Gastrocnemius medialis (tissue), 4 donors: Measurements from ENCODE around the gene PTCD3. TPM values are rescaled to one million over a fixed set of nuclear protein-coding genes. Genes with fewer than 3 reads are reported as not detected.
A peak's percentile ranks its signal among the peaks of the same experiment; 100 is the strongest.

Experiments used
- ATAC-seq, 2 donors: fragments of 150-250 bp; one replicate each; pipeline ENCODE4 v1.9.1; 2016
- DNase-seq, 2 donors: peaks; one replicate each; pipeline ENCODE4 v3.0.0-alpha.2; 2019
- H3K27ac ChIP-seq, 4 donors: fragments of 200-600 bp; sonication (generic); 1 replicate in 1 of 4; 2 replicates in 3 of 4; pipeline ENCODE4 v1.5.1; 2016 to 2018; ENCODE audit warnings: mild to moderate bottlenecking in 2 of 4, moderate library complexity in 1 of 4
- H3K27me3 ChIP-seq, 3 donors: fragments of 200-600 bp; sonication (generic) in 2 of 3; 1 replicate in 1 of 3; 2 replicates in 2 of 3; pipeline versions ENCODE4 v1.5.1 to v1.6.0; 2016 to 2019; ENCODE audit warnings: mild to moderate bottlenecking in 1 of 3, moderate library complexity in 1 of 3
- H3K36me3 ChIP-seq, 2 donors: fragments of 200-600 bp; sonication (generic) in 1 of 2; one replicate each; pipeline ENCODE4 v1.5.1; 2017 to 2018
- H3K4me1 ChIP-seq, 2 donors: fragments of 200-600 bp; sonication (generic) in 1 of 2; one replicate each; pipeline ENCODE4 v1.5.1; 2016 to 2017; ENCODE audit warnings: mild to moderate bottlenecking in 2 of 2
- H3K4me3 ChIP-seq, 4 donors: fragments of 200-600 bp; sonication (generic) in 3 of 4; 1 replicate in 1 of 4; 2 replicates in 3 of 4; pipeline ENCODE4 v1.5.1; 2016 to 2019; ENCODE audit warnings: mild to moderate bottlenecking in 2 of 4
- H3K9me3 ChIP-seq, 3 donors: fragments of 200-600 bp; sonication (generic) in 2 of 3; 1 replicate in 1 of 3; 2 replicates in 2 of 3; pipeline ENCODE4 v1.5.1; 2016 to 2019
- CTCF ChIP-seq, 5 experiments: fragments of 450-650 bp in 3 of 5; fragments of 200-600 bp in 2 of 5; sonication (generic) in 2 of 5; IDR thresholded peaks in 4 of 5; conservative IDR thresholded peaks in 1 of 5; 1 replicate in 4 of 5; 2 replicates in 1 of 5; pipeline ENCODE4 v1.5.1; 2016 to 2019; ENCODE audit warnings: antibody characterized with exemption in 5 of 5, mild to moderate bottlenecking in 3 of 5, moderate library complexity in 3 of 5
- POLR2A ChIP-seq, 2 donors: fragments of 450-650 bp; IDR thresholded peaks; one replicate each; pipeline ENCODE4 v1.6.1; 2017; ENCODE audit warnings: antibody characterized with exemption in 2 of 2, mild to moderate bottlenecking in 2 of 2, moderate library complexity in 2 of 2
- in situ Hi-C, 4 donors: fragments of 200-750 bp; cut with MboI; loops; one replicate each; pipeline versions ENCODE4 v1.15.0 to v1.8.0; 2017; ENCODE audit warnings: low sequenced_read_pairs in 4 of 4
- intact Hi-C: fragments of 100-400 bp; cut with DNase I; formaldehyde crosslinking; loops from one replicate; pipeline ENCODE4 v1.15.1; 2023; ENCODE audit warnings: low total_unique reads
- total RNA-seq, 4 donors: library from RNA; depleted of rRNA; stranded (reverse); fragments of >200 nt; gene quantifications; one replicate each; pipeline versions ENCODE4 v1.1.0 to v1.2.3, GENCODE V29; 2016

The PTCD3 gene
- total RNA-seq, 4 donors from 2014 or later: 55.5 to 111 (median 68.2) TPM

- in situ Hi-C loops (no loop called here), intact Hi-C loops (no loop called here)
- H3K27ac ChIP-seq: no peak overlapping the region
- TF ChIP-seq CTCF (IDR thresholded peaks at IDR 0.05 in 4 of 5, conservative IDR thresholded peaks at IDR 0.05 in 1 of 5) (no peak), POLR2A (IDR thresholded peaks at IDR 0.05) (no peak)
- DNase-seq (no peak), ATAC-seq (no peak)
- peaks cover 3 to 87% of the 10 kb centered on the region in 2 donors for H3K36me3 ChIP-seq
- no peaks in the 10 kb centered on the region for H3K9me3 ChIP-seq
- H3K4me3 ChIP-seq: no peak overlapping the region
- no peaks in the 10 kb centered on the region for H3K27me3 ChIP-seq
- H3K4me1 ChIP-seq: no peaks in the 10 kb centered on the region
Observed at GRCh38 chr2:86118130-86118529, 12.1 kb downstream of the PTCD3 start.

- no peak for ATAC-seq
- in situ Hi-C loops: no loop called here
- H3K9me3 ChIP-seq: no peaks in the 10 kb centered on the region
- H3K27me3 ChIP-seq: no peaks in the 10 kb centered on the region
- peaks cover 0 to 100% of the 10 kb centered on the region in 2 donors for H3K36me3 ChIP-seq
- H3K27ac ChIP-seq: no peak overlapping the region
- DNase-seq: no peak
- intact Hi-C loops: no loop called here
- no peaks in the 10 kb centered on the region for H3K4me1 ChIP-seq
- no peak overlapping the region for H3K4me3 ChIP-seq
- TF ChIP-seq CTCF (IDR thresholded peaks at IDR 0.05 in 4 of 5, conservative IDR thresholded peaks at IDR 0.05 in 1 of 5) (no peak), POLR2A (IDR thresholded peaks at IDR 0.05) (no peak)
Observed at GRCh38 chr2:86123328-86123925, 17.4 kb downstream of the PTCD3 start.

GRCh38 chr2:86124683-86125082 lies 18.6 kb downstream of the PTCD3 start:
- TF ChIP-seq CTCF (IDR thresholded peaks at IDR 0.05 in 4 of 5, conservative IDR thresholded peaks at IDR 0.05 in 1 of 5) (no peak), POLR2A (IDR thresholded peaks at IDR 0.05) (no peak)
- no peak overlapping the region for H3K4me3 ChIP-seq
- H3K36me3 ChIP-seq: peaks cover 0 to 100% of the 10 kb centered on the region in 2 donors
- no peaks in the 10 kb centered on the region for H3K9me3 ChIP-seq
- H3K27ac ChIP-seq: peak overlapping the region in 3 of 4 donors; percentile 14 to 35 (median 23)
- H3K4me1 ChIP-seq: no peaks in the 10 kb centered on the region
- intact Hi-C loops (no loop called here), in situ Hi-C loops (no loop called here)
- ATAC-seq (no peak), DNase-seq (no peak)
- H3K27me3 ChIP-seq: no peaks in the 10 kb centered on the region

- H3K4me3 ChIP-seq: no peak overlapping the region
- H3K27me3 ChIP-seq: no peaks in the 10 kb centered on the region
- peaks cover 0 to 99% of the 10 kb centered on the region in 2 donors for H3K36me3 ChIP-seq
- H3K27ac ChIP-seq: no peak overlapping the region
- intact Hi-C loops (no loop called here), in situ Hi-C loops (no loop called here)
- TF ChIP-seq POLR2A (IDR thresholded peaks at IDR 0.05) (no peak), CTCF (IDR thresholded peaks at IDR 0.05 in 4 of 5, conservative IDR thresholded peaks at IDR 0.05 in 1 of 5) (no peak)
- no peaks in the 10 kb centered on the region for H3K9me3 ChIP-seq
- no peak for DNase-seq
- H3K4me1 ChIP-seq: no peaks in the 10 kb centered on the region
- no peak for ATAC-seq
Observed at GRCh38 chr2:86134709-86135108, 28.7 kb downstream of the PTCD3 start.

GRCh38 chr2:86135653-86136052 lies 29.6 kb downstream of the PTCD3 start:
- Histone ChIP-seq H3K9me3 (no peaks in the 10 kb centered on the region), H3K4me1 (peaks cover 4 to 5% of the 10 kb centered on the region in 2 donors), H3K27me3 (no peaks in the 10 kb centered on the region), H3K27ac (no peak overlapping the region), H3K36me3 (peaks cover 0 to 92% of the 10 kb centered on the region in 2 donors), H3K4me3 (no peak overlapping the region)
- intact Hi-C loops (no loop called here), in situ Hi-C loops (no loop called here)
- DNase-seq (no peak), ATAC-seq (no peak)
- TF ChIP-seq POLR2A (IDR thresholded peaks at IDR 0.05) (no peak), CTCF (IDR thresholded peaks at IDR 0.05 in 4 of 5, conservative IDR thresholded peaks at IDR 0.05 in 1 of 5) (no peak)
